Osteoblast (primary cell): ENCODE data around the gene STAT6. TPM values are rescaled to one million over a fixed set of nuclear protein-coding genes. Genes with fewer than 3 reads are reported as not detected.

Source experiments
- DNase-seq: peaks from one replicate; pipeline ENCODE4 v3.0.0; 2011; ENCODE audit warnings: low spot score, mixed read lengths; ENCODE audit not compliant: insufficient read length; ENCODE audit errors: missing footprints
- H2AFZ ChIP-seq: 2 replicates; pipeline ENCODE4 v1.6.0; 2011; ENCODE audit warnings: mild to moderate bottlenecking, low read length
- H3K27ac ChIP-seq: 2 replicates; pipeline ENCODE4 v1.5.1; 2011; ENCODE audit warnings: mild to moderate bottlenecking, low read depth, low read length, moderate library complexity
- H3K27me3 ChIP-seq: 2 replicates; pipeline ENCODE4 v1.6.0; 2012; ENCODE audit warnings: mild to moderate bottlenecking, control low read depth, inconsistent platforms, low read length, moderate library complexity; ENCODE audit not compliant: insufficient read depth
- H3K36me3 ChIP-seq: 2 replicates; pipeline ENCODE4 v1.5.1; 2011; ENCODE audit warnings: mild to moderate bottlenecking, low read length, control low read depth, moderate library complexity; ENCODE audit not compliant: insufficient read depth
- H3K4me1 ChIP-seq: 2 replicates; pipeline ENCODE4 v1.5.1; 2011; ENCODE audit warnings: mild to moderate bottlenecking, low read length, control low read depth, moderate library complexity; ENCODE audit not compliant: insufficient read depth
- H3K4me2 ChIP-seq: 2 replicates; pipeline ENCODE4 v1.6.0; 2011; ENCODE audit warnings: mild to moderate bottlenecking, low read length; ENCODE audit not compliant: insufficient read depth
- H3K4me3 ChIP-seq: fragments of 200-600 bp; sonication (generic); 3 replicates; pipeline ENCODE4 v1.5.1; 2012; ENCODE audit warnings: mild to moderate bottlenecking, low read length, inconsistent platforms; ENCODE audit not compliant: insufficient read depth
- H3K79me2 ChIP-seq: 2 replicates; pipeline ENCODE4 v1.6.0; 2012; ENCODE audit warnings: mild to moderate bottlenecking, low read length, control low read depth, inconsistent platforms; ENCODE audit not compliant: insufficient read depth
- H3K9me3 ChIP-seq: 2 replicates; pipeline ENCODE4 v1.5.1; 2011; ENCODE audit warnings: low read depth, low read length, control low read depth
- H4K20me1 ChIP-seq: 2 replicates; pipeline ENCODE4 v1.6.0; 2012; ENCODE audit warnings: mild to moderate bottlenecking, low read length, control low read depth; ENCODE audit not compliant: insufficient read depth
- CTCF ChIP-seq: IDR thresholded peaks from 2 replicates; pipeline ENCODE4 v1.5.1; 2011; ENCODE audit warnings: mild to moderate bottlenecking, low read depth, low read length, moderate library complexity; ENCODE audit errors: extremely low read depth
- total RNA-seq: library from RNA; depleted of rRNA; stranded (reverse); fragments of >200 nt; gene quantifications from 2 replicates; pipeline ENCODE4 v1.2.3, GENCODE V29; 2012

The STAT6 gene
- total RNA-seq, 1 donor, result 167 TPM

GRCh38 chr12:57090924-57091637 lies 20.1 kb downstream of the STAT6 start:
- peaks cover 44% of the 10 kb centered on the region for H4K20me1 ChIP-seq
- peak overlapping the region; percentile 97 for H3K4me3 ChIP-seq
- no peak for TF ChIP-seq CTCF
- H3K27ac ChIP-seq, result peak overlapping the region; percentile 63
- peaks cover 57% of the 10 kb centered on the region for H3K4me1 ChIP-seq
- H3K36me3 ChIP-seq, result peaks cover 47% of the 10 kb centered on the region
- no peak overlapping the region for H2AFZ ChIP-seq
- no peaks in the 10 kb centered on the region for H3K9me3 ChIP-seq
- peaks cover 42% of the 10 kb centered on the region for H3K79me2 ChIP-seq
- peak overlapping the region; percentile 99 for H3K4me2 ChIP-seq
- H3K27me3 ChIP-seq, result no peaks in the 10 kb centered on the region
- peak; percentile 93 for DNase-seq

- H3K27me3 ChIP-seq, result no peaks in the 10 kb centered on the region
- H2AFZ ChIP-seq, result no peak overlapping the region
- peak overlapping the region; percentile 97 for H3K4me3 ChIP-seq
- peak overlapping the region; percentile 99 for H3K4me2 ChIP-seq
- peaks cover 42% of the 10 kb centered on the region for H3K79me2 ChIP-seq
- H4K20me1 ChIP-seq, result peaks cover 44% of the 10 kb centered on the region
- TF ChIP-seq CTCF, result no peak
- peaks cover 42% of the 10 kb centered on the region for H3K36me3 ChIP-seq
- no peaks in the 10 kb centered on the region for H3K9me3 ChIP-seq
- peak; percentile 58 for DNase-seq
- peak overlapping the region; percentile 63 for H3K27ac ChIP-seq
- peaks cover 63% of the 10 kb centered on the region for H3K4me1 ChIP-seq
Observed at GRCh38 chr12:57090490-57090889, 20.7 kb downstream of the STAT6 start.

- Histone ChIP-seq H3K36me3 (peaks cover 36% of the 10 kb centered on the region), H3K4me1 (peaks cover 59% of the 10 kb centered on the region), H3K79me2 (peaks cover 42% of the 10 kb centered on the region)
Observed at GRCh38 chr12:57089271-57090245, 21.6 kb downstream of the STAT6 start.

More at GRCh38 chr12:57089271-57090245, 21.6 kb downstream of the STAT6 start:
- no peak overlapping the region for H2AFZ ChIP-seq
- no peaks in the 10 kb centered on the region for H3K9me3 ChIP-seq
- H3K27ac ChIP-seq, result peak overlapping the region; percentile 81
- peaks cover 41% of the 10 kb centered on the region for H4K20me1 ChIP-seq
- DNase-seq, result peak; percentile 92
- H3K4me3 ChIP-seq, result peak overlapping the region; percentile 97
- no peaks in the 10 kb centered on the region for H3K27me3 ChIP-seq
- no peak for TF ChIP-seq CTCF
- H3K4me2 ChIP-seq, result peak overlapping the region; percentile 99
